SK-N-SH (cell line): Measurements from ENCODE around the gene SPINT4. TPM values are rescaled to one million over a fixed set of nuclear protein-coding genes. Genes with fewer than 3 reads are reported as not detected.

Experiments used
- CTCF ChIA-PET: fragments of 300-600, 350-600 bp; formaldehyde crosslinking; extraction: SDS; loops from one replicate; lab custom pipeline; 2021; lab: Yijun Ruan, JAX
- POLR2A ChIA-PET: fragments of 350-600 bp; sonication (Branson Sonifier 250); formaldehyde crosslinking; extraction: SDS; loops from one replicate; lab custom pipeline; 2020; ENCODE audit warnings: antibody characterized with exemption, inconsistent platforms; lab: Yijun Ruan, JAX
- DNase-seq: peaks from one replicate; pipeline ENCODE4 v3.0.0; 2012
- H2AFZ ChIP-seq: fragments of 200-600 bp; sonication (generic); 2 replicates; pipeline ENCODE4 v1.8.1; 2016; ENCODE audit warnings: antibody characterized with exemption, mild to moderate bottlenecking, low read depth
- H3F3A ChIP-seq: fragments of 200-600 bp; sonication (generic); replicated peaks from 2 replicates; pipeline ENCODE3; 2016; ENCODE audit warnings: antibody characterized with exemption, mild to moderate bottlenecking; ENCODE audit not compliant: insufficient read depth
- H3K27ac ChIP-seq, 2 experiments: fragments of 200-500 bp in 1 of 2; fragments of 200-600 bp in 1 of 2; sonication (Bioruptor generic) in 1 of 2; sonication (generic), shearing (Covaris generic) in 1 of 2; 2 replicates each; pipeline versions ENCODE4 v1.5.1 to v1.6.1; 2014 to 2016; ENCODE audit warnings: low read depth in 2 of 2, inconsistent platforms in 1 of 2, low read length in 1 of 2, mild to moderate bottlenecking in 1 of 2, mixed read lengths in 1 of 2
- H3K27me3 ChIP-seq: fragments of 200-600 bp; sonication (generic), shearing (Covaris generic); 2 replicates; pipeline ENCODE4 v1.6.1; 2016; ENCODE audit warnings: mixed run types; ENCODE audit not compliant: insufficient read depth
- H3K36me3 ChIP-seq, 2 experiments: fragments of 200-500 bp in 1 of 2; fragments of 200-600 bp in 1 of 2; sonication (Bioruptor generic) in 1 of 2; sonication (generic) in 1 of 2; replicated peaks in 1 of 2; 2 replicates each; pipeline versions ENCODE3 to v1.5.1; 2014 to 2016; ENCODE audit warnings: low read length in 1 of 2, mild to moderate bottlenecking in 1 of 2; ENCODE audit not compliant: insufficient read depth in 2 of 2, control insufficient read depth in 1 of 2
- H3K4me1 ChIP-seq, 2 experiments: fragments of 200-500 bp in 1 of 2; fragments of 200-600 bp in 1 of 2; sonication (Bioruptor generic) in 1 of 2; sonication (generic), shearing (Covaris generic) in 1 of 2; 2 replicates each; pipeline versions ENCODE4 v1.5.1 to v1.6.1; 2014 to 2016; ENCODE audit warnings: low read depth in 1 of 2, low read length in 1 of 2, mixed run types in 1 of 2; ENCODE audit not compliant: insufficient read depth in 2 of 2, control insufficient read depth in 1 of 2
- H3K4me2 ChIP-seq: fragments of 200-600 bp; sonication (generic), shearing (Covaris generic); 2 replicates; pipeline ENCODE4 v1.6.1; 2017; ENCODE audit warnings: mixed run types
- H3K4me3 ChIP-seq, 2 experiments: fragments of 200-500 bp in 1 of 2; fragments of 200-600 bp in 1 of 2; sonication (Bioruptor generic) in 1 of 2; sonication (generic), shearing (Covaris generic) in 1 of 2; 2 replicates each; pipeline versions ENCODE4 v1.5.1 to v1.8.1; 2014 to 2016; ENCODE audit warnings: low read depth in 2 of 2, inconsistent platforms in 1 of 2, low read length in 1 of 2, mild to moderate bottlenecking in 1 of 2, mixed read lengths in 1 of 2, moderate library complexity in 1 of 2
- H3K79me2 ChIP-seq: fragments of 200-600 bp; sonication (generic); 2 replicates; pipeline ENCODE4 v1.8.1; 2017; ENCODE audit warnings: mild to moderate bottlenecking; ENCODE audit not compliant: insufficient read depth
- H3K9ac ChIP-seq: fragments of 200-600 bp; sonication (generic); 2 replicates; pipeline ENCODE4 v1.6.1; 2017; ENCODE audit warnings: mixed run types
- H3K9me2 ChIP-seq: fragments of 200-600 bp; sonication (generic); 2 replicates; pipeline ENCODE4 v1.6.1; 2017; ENCODE audit warnings: mixed run types
- H3K9me3 ChIP-seq: fragments of 200-600 bp; sonication (generic); 2 replicates; pipeline ENCODE4 v1.6.1; 2017; ENCODE audit warnings: mixed run types, mild to moderate bottlenecking, moderate library complexity
- H4K20me1 ChIP-seq: fragments of 200-600 bp; sonication (generic); 2 replicates; pipeline ENCODE4 v1.6.1; 2017; ENCODE audit warnings: mild to moderate bottlenecking, mixed run types; ENCODE audit not compliant: insufficient read depth
- EZH2phosphoT487 ChIP-seq: fragments of 200-600 bp; sonication (generic); IDR thresholded peaks from 2 replicates; pipeline ENCODE4 v1.6.1; 2017; ENCODE audit warnings: low read depth, mixed run types, mild to moderate bottlenecking, antibody characterized with exemption, moderate library complexity, borderline replicate concordance
- FOXJ3 ChIP-seq: sonication (generic); formaldehyde crosslinking; IDR thresholded peaks from 2 replicates; pipeline ENCODE4 v1.5.1; 2020; ENCODE audit warnings: mild to moderate bottlenecking, missing genetic modification reagents
- FOXM1 ChIP-seq: IDR thresholded peaks from 2 replicates; pipeline ENCODE4 v1.4.0; 2012; ENCODE audit warnings: low read depth, mild to moderate bottlenecking
- GABPA ChIP-seq: IDR thresholded peaks from 2 replicates; pipeline ENCODE4 v1.4.0; 2012; ENCODE audit warnings: low read depth, mild to moderate bottlenecking
- GATA2 ChIP-seq: sonication (generic); formaldehyde crosslinking; IDR thresholded peaks from 2 replicates; pipeline ENCODE4 v1.5.0; 2020; ENCODE audit warnings: mild to moderate bottlenecking, missing genetic modification reagents
- NRF1 ChIP-seq: IDR thresholded peaks from 2 replicates; pipeline ENCODE4 v1.6.1; 2012; ENCODE audit warnings: low read depth, mild to moderate bottlenecking, low read length
- POLR2AphosphoS5 ChIP-seq: IDR thresholded peaks from 2 replicates; pipeline ENCODE4 v1.6.1; 2012; ENCODE audit warnings: low read depth, low read length
- RFX5 ChIP-seq: IDR thresholded peaks from 2 replicates; pipeline ENCODE4 v1.6.1; 2012; ENCODE audit warnings: mild to moderate bottlenecking, improper control_type of control experiment, low read length
- RXRA ChIP-seq: IDR thresholded peaks from 2 replicates; pipeline ENCODE4 v1.4.0; 2012; ENCODE audit warnings: low read depth, mild to moderate bottlenecking, borderline replicate concordance
- SMC3 ChIP-seq: IDR thresholded peaks from 2 replicates; pipeline ENCODE4 v1.6.1; 2012; ENCODE audit warnings: low read depth, low read length, improper control_type of control experiment
- TAF1 ChIP-seq: IDR thresholded peaks from 2 replicates; pipeline ENCODE4 v1.6.1; 2012; ENCODE audit warnings: low read depth, mild to moderate bottlenecking, low read length, moderate library complexity, borderline replicate concordance
- TEAD4 ChIP-seq: IDR thresholded peaks from 2 replicates; pipeline ENCODE4 v1.4.0; 2012; ENCODE audit warnings: mild to moderate bottlenecking, borderline replicate concordance; ENCODE audit not compliant: insufficient read depth
- WGBS: methylation state at CpG from one replicate; pipeline ENCODE4 v1.1.6; 2017; ENCODE audit warnings: low lambda C conversion rate; 5-methylcytosine and 5-hydroxymethylcytosine counted together
- polyA plus RNA-seq, 3 experiments: library from polyadenylated mRNA; depleted of rRNA; stranded (reverse); fragments of >200 nt; gene quantifications; 2 replicates each; pipeline ENCODE4 v1.2.3, GENCODE V29; 2012
- TF ChIP-seq, protein P1 (sequence below): IDR thresholded peaks from 2 replicates; pipeline ENCODE4; 2012
- TF ChIP-seq, protein P2 (sequence below): fragments of 150-350 bp; IDR thresholded peaks from 2 replicates; pipeline ENCODE4 v1.6.1; 2016; ENCODE audit warnings: mild to moderate bottlenecking, low read depth, low read length
- TF ChIP-seq, protein P3 (sequence below): fragments of 200-600 bp; sonication (generic); IDR thresholded peaks from 2 replicates; pipeline ENCODE4 v1.6.1; 2017; ENCODE audit warnings: antibody characterized with exemption, mild to moderate bottlenecking, moderate library complexity
- TF ChIP-seq, protein P4 (sequence below): IDR thresholded peaks from 2 replicates; pipeline ENCODE4 v1.4.0; 2012; ENCODE audit warnings: low read depth, borderline replicate concordance
- TF ChIP-seq, protein P5 (sequence below): IDR thresholded peaks from 2 replicates; pipeline ENCODE4 v1.4.0; 2012; ENCODE audit warnings: low read depth

SPINT4 gene
- polyA plus RNA-seq, 1 of the 3 experiments (the other 2 are of a cell fraction): not detected

DNA sequence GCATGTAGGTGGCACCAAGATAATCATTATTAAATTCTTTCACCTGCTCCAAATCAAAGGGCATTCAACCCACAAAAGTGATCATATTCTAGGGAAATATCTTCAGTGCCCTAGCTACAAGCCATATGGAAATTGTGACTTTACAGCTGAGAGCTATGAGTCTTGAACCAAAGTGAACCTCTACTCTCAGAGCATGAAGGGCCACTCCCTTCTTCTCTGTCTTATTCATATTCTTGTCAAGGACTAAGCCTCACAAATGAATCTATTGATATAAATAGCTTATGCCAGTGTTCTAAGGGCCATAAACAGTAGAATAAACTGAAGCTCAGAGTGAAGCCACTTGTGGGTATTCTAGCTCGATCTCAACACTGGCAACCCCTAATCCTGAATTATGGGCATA is 29.6 kb downstream of the SPINT4 start (continued):
- no peak for TF ChIP-seq RXRA
- TF ChIP-seq, all 33 proteins: peak for 0

DNA sequence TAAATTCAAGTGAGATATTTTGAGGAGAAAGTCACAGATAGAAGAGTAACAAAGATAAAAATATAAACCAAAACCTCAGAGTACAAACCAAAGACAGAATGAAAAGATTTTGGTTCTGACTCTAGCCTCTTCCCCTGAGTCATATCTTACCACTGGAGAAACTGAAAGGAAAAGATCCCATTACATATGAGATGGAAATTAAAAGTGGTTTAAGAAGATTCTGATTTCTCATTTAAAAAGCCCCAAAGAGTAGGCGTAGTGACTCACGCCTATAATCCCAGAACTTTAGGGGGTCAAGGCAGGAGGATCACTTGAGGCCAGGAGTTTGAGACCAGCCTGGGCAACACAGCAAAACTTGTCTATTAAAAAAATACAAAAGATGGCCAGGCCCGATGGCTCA is 30.6 kb downstream of the SPINT4 start:
- TF ChIP-seq, protein P1, sequence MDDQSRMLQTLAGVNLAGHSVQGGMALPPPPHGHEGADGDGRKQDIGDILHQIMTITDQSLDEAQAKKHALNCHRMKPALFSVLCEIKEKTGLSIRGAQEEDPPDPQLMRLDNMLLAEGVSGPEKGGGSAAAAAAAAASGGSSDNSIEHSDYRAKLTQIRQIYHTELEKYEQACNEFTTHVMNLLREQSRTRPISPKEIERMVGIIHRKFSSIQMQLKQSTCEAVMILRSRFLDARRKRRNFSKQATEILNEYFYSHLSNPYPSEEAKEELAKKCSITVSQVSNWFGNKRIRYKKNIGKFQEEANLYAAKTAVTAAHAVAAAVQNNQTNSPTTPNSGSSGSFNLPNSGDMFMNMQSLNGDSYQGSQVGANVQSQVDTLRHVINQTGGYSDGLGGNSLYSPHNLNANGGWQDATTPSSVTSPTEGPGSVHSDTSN: no peak
- no peak for TF ChIP-seq SMC3
- no peak for TF ChIP-seq GATA2 (CRISPR knock-in tag)
- TF ChIP-seq TEAD4: no peak
- TF ChIP-seq, protein P2, sequence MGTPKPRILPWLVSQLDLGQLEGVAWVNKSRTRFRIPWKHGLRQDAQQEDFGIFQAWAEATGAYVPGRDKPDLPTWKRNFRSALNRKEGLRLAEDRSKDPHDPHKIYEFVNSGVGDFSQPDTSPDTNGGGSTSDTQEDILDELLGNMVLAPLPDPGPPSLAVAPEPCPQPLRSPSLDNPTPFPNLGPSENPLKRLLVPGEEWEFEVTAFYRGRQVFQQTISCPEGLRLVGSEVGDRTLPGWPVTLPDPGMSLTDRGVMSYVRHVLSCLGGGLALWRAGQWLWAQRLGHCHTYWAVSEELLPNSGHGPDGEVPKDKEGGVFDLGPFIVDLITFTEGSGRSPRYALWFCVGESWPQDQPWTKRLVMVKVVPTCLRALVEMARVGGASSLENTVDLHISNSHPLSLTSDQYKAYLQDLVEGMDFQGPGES: no peak
- TF ChIP-seq, protein P3, sequence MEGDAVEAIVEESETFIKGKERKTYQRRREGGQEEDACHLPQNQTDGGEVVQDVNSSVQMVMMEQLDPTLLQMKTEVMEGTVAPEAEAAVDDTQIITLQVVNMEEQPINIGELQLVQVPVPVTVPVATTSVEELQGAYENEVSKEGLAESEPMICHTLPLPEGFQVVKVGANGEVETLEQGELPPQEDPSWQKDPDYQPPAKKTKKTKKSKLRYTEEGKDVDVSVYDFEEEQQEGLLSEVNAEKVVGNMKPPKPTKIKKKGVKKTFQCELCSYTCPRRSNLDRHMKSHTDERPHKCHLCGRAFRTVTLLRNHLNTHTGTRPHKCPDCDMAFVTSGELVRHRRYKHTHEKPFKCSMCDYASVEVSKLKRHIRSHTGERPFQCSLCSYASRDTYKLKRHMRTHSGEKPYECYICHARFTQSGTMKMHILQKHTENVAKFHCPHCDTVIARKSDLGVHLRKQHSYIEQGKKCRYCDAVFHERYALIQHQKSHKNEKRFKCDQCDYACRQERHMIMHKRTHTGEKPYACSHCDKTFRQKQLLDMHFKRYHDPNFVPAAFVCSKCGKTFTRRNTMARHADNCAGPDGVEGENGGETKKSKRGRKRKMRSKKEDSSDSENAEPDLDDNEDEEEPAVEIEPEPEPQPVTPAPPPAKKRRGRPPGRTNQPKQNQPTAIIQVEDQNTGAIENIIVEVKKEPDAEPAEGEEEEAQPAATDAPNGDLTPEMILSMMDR: no peak
- TF ChIP-seq TAF1: no peak
- TF ChIP-seq, all 33 proteins: peak for 0
- POLR2A ChIA-PET: no interaction called here
- Histone ChIP-seq H3K27me3 (no peaks in the 10 kb centered on the region; the same call in 1 of the 2 replicates), H3K9me3 (no peaks in the 10 kb centered on the region), H3K27ac (no peak overlapping the region), H3K4me1 (no peaks in the 10 kb centered on the region), H3F3A (no peaks in the 10 kb centered on the region), H2AFZ (no peak overlapping the region), H3K36me3 (no peaks in the 10 kb centered on the region), H3K79me2 (no peaks in the 10 kb centered on the region), H4K20me1 (no peaks in the 10 kb centered on the region), H3K9ac (no peak overlapping the region), H3K4me3 (no peak overlapping the region), H3K9me2 (no peaks in the 10 kb centered on the region), H3K4me2 (no peak overlapping the region)
- no peak for DNase-seq
- CTCF ChIA-PET: interaction anchor here (0.6 kb wide), 1 partner anchor 302 kb away, joined by 3 read pairs; no protein-coding TSS in a partner anchor
- 30% methylated on average over 3 of the region's 3 CpGs for WGBS

DNA sequence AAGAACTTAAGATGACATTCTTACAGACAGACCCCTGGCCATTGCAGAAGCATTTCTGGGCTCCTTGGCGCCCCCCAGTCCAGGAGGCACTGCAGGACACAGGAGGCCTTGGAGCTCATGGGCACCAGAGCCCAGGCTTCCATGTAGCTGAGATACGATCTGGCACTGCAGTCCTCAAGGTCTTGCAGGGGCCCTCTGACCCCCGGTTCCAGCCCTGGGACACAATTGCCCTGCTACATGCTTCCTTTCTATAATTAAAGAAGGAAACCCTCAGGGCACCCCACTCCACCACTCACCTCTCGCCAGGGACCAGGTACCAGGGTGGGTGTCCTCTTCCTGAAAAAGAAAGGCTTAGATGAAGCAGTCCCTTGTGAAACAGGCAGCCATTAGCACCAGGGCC is 35.9 kb downstream of the SPINT4 start:
- WGBS: 53% methylated on average over 3 of the region's 4 CpGs
- ChIA-PET POLR2A (no interaction called here), CTCF (interaction anchor here (0.6 to 1.3 kb wide), 2 partner anchors 13 to 468 kb away, joined by 3 to 5 read pairs; no protein-coding TSS in a partner anchor)
- TF ChIP-seq GATA2 (CRISPR knock-in tag): no peak
- TF ChIP-seq, protein P1: no peak
- TF ChIP-seq EZH2phosphoT487: no peak
- TF ChIP-seq, protein P4, sequence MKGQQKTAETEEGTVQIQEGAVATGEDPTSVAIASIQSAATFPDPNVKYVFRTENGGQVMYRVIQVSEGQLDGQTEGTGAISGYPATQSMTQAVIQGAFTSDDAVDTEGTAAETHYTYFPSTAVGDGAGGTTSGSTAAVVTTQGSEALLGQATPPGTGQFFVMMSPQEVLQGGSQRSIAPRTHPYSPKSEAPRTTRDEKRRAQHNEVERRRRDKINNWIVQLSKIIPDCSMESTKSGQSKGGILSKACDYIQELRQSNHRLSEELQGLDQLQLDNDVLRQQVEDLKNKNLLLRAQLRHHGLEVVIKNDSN: no peak
- TF ChIP-seq, protein P5, sequence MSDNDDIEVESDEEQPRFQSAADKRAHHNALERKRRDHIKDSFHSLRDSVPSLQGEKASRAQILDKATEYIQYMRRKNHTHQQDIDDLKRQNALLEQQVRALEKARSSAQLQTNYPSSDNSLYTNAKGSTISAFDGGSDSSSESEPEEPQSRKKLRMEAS: no peak
- no peak for TF ChIP-seq FOXJ3 (CRISPR knock-in tag)
- no peak for TF ChIP-seq RFX5
- TF ChIP-seq FOXM1: no peak
- TF ChIP-seq GABPA: no peak
- TF ChIP-seq, protein P3: no peak
- no peak for TF ChIP-seq POLR2AphosphoS5
- TF ChIP-seq NRF1: no peak

More for the DNA sequence above, 35.9 kb downstream of the SPINT4 start:
- Histone ChIP-seq H3K27me3 (no peaks in the 10 kb centered on the region; the same call in 1 of the 2 replicates), H3F3A (no peaks in the 10 kb centered on the region), H3K4me1 (no peaks in the 10 kb centered on the region), H3K9me2 (no peaks in the 10 kb centered on the region), H3K4me3 (no peak overlapping the region), H3K36me3 (no peaks in the 10 kb centered on the region), H3K27ac (no peak overlapping the region), H2AFZ (no peak overlapping the region), H3K9me3 (no peaks in the 10 kb centered on the region), H3K9ac (no peak overlapping the region), H3K79me2 (no peaks in the 10 kb centered on the region), H3K4me2 (no peak overlapping the region), H4K20me1 (no peaks in the 10 kb centered on the region)
- no peak for DNase-seq
